22Rv1 (cell line): Measurements from ENCODE around the gene BAMBI.

Experiments
- CTCF ChIP-seq: fragments of 450-650 bp; IDR thresholded peaks from 2 replicates; pipeline ENCODE4 v1.5.1; 2017; ENCODE audit warnings: mild to moderate bottlenecking
- ZFX ChIP-seq: fragments of 450-650 bp; IDR thresholded peaks from 2 replicates; pipeline ENCODE4 v1.6.1; 2017; ENCODE audit warnings: antibody characterized with exemption, borderline replicate concordance

GRCh38 chr10:28644647-28645046 is 32.7 kb upstream of the BAMBI start:
- no peak for TF ChIP-seq CTCF
- TF ChIP-seq ZFX: no peak
